ENCODE data around the gene AMIGO1.
"Not testable (repeated sequence)": the region's sequence is repeated elsewhere in the genome, so short reads cannot be mapped to it uniquely, and the experiment has no call there.

Gene AMIGO1

DNA sequence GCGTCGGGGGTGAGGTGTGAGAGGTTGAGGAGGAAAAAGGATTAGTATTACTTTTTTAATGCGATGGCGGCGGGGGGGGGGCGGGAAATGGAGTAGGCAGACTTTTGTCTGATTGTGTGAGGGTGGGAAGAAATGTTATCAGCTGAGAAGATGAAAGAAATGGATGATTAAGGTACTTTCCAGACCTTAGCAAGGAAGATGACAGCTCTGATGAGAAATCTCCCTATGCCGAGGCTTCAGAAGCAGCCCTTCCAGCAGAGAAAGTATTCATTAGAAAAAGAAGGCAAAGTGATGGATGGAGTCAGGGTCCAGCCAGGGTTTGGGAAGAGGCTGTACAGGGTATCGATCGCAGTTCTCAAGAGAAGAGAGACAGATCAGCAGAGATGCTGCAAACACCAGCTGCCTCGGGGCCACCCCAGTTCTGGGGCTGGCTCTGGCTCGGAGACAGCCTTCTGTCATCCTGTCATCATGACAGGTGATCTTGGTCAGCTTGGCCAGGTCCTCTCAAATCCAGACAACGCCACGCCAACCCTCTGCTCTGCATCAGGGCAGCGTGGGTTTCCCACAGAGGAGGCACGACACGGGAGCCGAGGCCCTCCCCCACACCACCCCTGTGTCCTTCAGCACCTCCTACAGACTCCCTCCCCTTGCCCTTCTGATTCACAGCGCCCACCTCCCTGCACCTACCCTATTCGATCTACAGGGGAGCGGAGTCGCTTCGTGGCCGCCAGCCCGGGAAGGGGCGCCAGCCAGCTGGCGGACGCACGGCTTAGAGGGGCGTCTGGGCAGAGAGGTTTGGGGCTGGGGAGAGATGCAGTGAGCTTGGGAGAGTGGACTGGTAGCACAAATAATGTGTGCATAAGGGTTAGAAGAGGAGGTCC, 26.5 kb downstream of the AMIGO1 start:
- DNase-seq, result no peak

GRCh38 chr1:109482242-109482641, 27.3 kb downstream of the AMIGO1 start:
- no peak for DNase-seq

- DNase-seq, result no peak
Observed at GRCh38 chr1:109481646-109482045, 27.9 kb downstream of the AMIGO1 start.

DNA sequence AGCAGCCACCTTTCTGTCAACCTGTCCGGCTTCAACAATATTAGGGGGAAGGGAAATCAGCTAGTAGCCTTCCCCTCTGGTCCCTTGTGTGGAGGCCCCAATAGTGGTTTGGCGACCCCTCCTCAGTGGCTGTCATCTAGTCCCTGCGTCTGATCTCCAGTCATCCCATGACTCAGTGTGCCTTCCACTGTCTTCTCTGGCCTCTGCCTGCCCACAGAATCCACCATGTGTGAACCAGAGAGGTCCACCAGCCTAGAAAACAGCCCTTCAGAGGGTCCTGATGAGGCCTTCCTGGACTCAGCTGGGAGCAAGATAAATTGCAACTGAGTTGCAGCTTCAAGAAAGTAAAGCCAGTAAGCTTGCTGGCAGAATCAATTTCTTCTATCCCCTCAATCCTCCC, 29.6 kb downstream of the AMIGO1 start:
- DNase-seq, result no peak

DNA sequence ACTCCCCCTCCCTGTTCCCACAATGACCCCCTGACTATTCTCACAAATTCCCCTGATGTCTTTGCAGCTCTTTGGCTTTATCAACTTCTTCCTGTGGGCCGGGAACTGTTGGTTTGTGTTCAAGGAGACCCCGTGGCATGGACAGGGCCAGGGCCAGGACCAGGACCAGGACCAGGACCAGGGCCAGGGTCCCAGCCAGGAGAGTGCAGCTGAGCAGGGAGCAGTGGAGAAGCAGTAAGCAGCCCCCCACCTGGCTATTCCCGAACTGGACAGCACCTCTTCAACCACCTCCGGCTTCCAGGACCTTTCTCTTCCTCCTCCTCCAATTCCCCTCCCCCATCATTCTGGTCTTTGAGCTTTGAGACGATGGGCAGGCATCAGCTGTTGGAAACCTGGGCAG, 30.2 kb downstream of the AMIGO1 start:
- DNase-seq, result no peak

DNA sequence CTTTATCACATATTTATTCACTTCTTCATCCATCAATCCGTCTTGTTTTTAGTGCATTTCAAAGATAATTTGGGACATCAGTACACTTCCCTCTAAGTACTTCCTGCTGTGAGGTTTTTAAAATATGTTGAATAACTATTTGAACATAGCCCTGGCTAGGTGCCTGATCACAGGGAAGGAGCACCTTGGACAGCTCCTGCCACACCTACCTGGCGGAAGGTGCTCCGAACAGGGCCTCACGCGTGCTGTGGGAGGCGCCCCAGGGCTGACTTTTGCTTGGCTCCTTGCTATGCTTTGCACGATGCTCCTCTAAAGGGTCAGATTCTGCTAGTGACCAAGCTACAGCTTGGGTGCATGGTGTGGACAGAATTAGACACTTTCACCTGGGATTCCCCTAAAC, 30.7 kb downstream of the AMIGO1 start:
- DNase-seq, result no peak

DNA sequence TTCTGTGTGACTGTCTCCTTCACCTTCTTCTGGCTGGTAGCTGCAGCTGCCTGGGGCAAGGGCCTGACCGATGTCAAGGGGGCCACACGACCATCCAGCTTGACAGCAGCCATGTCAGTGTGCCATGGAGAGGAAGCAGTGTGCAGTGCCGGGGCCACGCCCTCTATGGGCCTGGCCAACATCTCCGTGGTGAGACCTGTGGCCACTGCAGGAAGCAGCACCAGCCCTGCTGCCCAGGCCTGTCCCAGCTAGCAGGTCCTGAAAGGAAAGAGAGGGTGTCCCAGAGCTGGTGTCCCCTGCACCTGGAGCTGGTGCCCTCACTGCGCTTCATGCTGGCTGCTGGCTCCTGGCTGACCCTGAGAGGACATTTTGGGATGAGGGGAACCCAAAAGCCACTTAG, 31.7 kb downstream of the AMIGO1 start:
- DNase-seq, result no peak

DNA sequence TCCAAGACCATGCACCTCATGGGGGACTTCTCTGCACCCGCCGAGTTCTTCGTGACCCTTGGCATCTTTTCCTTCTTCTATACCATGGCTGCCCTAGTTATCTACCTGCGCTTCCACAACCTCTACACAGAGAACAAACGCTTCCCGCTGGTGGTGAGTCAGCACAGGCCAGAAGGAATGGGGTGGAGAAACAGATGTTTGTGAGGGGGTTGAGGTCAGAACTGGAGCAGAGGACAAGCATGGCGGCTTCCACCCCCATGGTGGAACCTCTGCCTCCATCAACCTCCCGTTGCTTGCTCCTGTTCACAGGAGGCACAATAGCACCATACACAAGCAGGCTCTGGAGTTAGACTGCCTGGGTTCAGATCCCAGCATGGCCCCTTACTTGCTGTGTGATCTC, 32.7 kb downstream of the AMIGO1 start:
- DNase-seq, result no peak

- DNase-seq, result no peak
Observed at GRCh38 chr1:109475261-109475660, 34.3 kb downstream of the AMIGO1 start.

DNA sequence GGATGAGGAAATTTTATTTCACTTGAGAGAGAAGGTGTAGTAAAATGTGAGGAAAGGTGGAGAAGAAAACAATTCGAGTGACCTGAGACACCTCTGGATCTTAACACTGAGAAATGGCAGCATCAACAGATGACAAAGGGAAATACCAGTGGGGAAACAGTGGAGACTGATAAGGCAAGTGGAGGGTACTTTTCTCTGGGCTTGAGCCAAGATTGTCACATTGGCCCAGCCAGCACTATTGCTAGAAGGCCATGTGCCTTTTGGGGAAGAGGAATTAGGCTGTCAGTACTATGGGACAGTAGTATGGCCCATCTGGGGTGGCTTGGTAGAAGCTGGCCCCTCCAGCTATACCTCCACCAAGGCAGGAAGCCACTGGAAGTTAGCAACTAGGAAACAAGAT, 34.8 kb downstream of the AMIGO1 start:
- DNase-seq, result no peak

DNA sequence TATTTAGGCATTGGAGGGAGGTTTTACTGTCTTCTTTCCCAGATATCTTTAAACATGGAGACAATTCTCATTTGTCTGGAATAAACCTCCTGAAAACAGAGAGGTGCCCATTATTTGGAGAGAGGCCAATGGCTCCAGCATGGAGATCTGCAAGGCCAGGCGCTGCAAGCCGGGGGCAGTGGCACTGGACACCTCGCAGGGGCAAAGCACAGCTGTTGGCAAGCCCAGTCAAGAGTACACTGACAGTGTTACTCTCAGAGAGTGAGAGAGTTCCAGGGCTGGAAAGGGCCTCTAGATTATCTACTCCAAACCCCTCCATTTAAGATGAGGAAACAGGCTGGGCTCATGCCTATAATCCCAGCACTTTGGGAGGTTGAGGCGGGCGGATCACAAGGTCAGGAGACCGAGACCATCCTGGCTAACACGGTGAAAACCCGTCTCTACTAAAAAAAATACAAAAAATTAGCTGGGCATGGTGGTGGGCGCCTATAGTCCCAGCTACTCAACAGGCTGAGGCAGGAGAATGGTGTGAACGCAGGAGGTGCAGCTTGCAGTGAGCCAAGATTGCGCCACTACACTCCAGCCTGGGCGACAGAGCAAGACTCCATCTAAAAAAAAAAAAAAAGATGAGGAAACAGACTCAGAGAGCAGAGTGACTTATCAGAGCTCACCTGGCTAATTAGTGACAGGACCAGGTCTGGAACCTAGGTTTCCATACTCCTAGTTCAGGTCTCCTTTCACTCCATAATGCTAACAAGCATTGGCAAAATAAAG, 36.1 kb downstream of the AMIGO1 start:
- DNase-seq, result not testable (repeated sequence)

- DNase-seq, result no peak
Observed at GRCh38 chr1:109472779-109473178, 36.7 kb downstream of the AMIGO1 start.

DNA sequence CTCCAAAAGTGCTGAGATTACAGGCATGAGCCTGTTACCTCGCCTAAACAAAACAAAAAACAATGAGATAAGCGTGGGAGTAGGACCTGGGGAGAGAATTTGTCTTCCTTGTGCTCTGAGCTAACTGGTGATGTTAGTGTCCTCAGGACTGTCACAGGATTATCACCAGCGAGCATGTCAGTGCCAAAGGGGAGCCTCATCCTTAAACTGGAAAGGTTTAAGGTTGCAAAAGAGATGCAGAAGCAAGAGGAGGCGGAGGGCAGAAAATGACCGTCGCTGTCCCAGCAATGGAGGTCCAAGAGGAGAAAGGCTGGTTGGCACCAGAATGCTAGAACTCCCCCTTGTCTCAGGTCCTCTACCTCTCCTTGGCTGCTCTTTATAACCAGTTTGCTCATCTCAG, 39.3 kb downstream of the AMIGO1 start:
- no peak for DNase-seq

- no peak for DNase-seq
Observed at GRCh38 chr1:109468903-109469302, 40.6 kb downstream of the AMIGO1 start.

GRCh38 chr1:109468061-109468460, 41.5 kb downstream of the AMIGO1 start:
- no peak for DNase-seq

- no peak for DNase-seq
Observed at GRCh38 chr1:109467301-109467777, 42.2 kb downstream of the AMIGO1 start.

- no peak for DNase-seq
Observed at GRCh38 chr1:109466452-109467300, 42.9 kb downstream of the AMIGO1 start, which contains the start of gene SYPL2. TSS of gene SYPL2 (plus strand) at chr1:109466546. CDS start at chr1:109466844, 298 bp downstream.

DNA sequence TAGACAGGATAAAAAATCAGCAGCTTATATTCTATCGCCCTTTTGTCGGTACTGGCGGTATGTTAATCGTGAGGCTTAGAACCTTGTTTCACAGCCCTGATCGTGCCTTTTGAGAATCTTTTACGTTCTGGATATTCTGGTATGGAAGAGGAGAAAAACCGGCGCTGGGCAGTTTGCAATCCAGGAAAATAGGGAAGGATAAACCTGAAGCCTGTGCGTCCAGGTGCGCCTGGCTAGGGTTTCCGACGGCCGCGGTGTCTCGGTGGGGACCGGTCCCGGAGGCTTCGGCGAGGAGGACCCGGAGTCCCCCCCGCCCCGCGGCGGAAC, 43.4 kb downstream of the AMIGO1 start:
- no peak for DNase-seq

DNA sequence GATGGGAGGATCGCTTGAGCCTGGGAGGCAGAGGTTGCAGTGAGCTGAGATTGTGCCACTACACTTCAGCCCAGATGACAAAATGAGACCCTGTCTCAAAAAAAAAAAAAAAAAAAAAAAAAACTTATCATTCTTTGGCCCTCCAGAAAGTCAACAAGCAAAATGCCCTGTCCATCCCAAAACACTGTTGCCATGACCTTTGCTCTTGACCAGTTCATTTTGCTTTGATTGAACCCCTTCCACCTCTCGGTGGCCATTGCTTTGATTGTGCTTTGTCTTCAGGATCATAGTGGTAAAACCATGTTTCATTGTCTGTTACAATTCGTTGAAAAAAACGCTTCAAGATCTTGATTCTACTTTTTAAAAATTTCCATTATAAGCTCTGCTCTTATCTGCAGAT, 51.7 kb downstream of the AMIGO1 start:
- DNase-seq, result no peak

- no peak for DNase-seq
Observed at GRCh38 chr1:109454497-109455133, 54.9 kb downstream of the AMIGO1 start.

Measured in NCI-H2227 treated with DMSO at 0.1 percent for 48 hours (cell line).